ENCODE data around the gene ANKS4B.
"Not testable (repeated sequence)": the region's sequence is repeated elsewhere in the genome, so short reads cannot be mapped to it uniquely, and the experiment has no call there.

Gene ANKS4B, protein sequence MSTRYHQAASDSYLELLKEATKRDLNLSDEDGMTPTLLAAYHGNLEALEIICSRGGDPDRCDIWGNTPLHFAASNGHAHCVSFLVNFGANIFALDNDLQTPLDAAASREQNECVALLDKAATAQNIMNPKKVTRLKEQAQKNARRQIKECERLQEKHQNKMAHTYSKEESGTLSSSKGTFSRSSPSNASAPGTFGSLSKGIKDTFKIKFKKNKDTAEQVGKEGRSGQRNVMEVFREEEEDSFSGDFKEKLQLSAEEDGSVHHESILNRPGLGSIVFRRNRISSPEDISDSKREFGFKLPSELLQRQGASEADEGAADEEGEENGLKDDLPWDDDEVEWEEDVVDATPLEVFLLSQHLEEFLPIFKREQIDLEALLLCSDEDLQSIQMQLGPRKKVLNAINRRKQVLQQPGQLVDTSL

DNA sequence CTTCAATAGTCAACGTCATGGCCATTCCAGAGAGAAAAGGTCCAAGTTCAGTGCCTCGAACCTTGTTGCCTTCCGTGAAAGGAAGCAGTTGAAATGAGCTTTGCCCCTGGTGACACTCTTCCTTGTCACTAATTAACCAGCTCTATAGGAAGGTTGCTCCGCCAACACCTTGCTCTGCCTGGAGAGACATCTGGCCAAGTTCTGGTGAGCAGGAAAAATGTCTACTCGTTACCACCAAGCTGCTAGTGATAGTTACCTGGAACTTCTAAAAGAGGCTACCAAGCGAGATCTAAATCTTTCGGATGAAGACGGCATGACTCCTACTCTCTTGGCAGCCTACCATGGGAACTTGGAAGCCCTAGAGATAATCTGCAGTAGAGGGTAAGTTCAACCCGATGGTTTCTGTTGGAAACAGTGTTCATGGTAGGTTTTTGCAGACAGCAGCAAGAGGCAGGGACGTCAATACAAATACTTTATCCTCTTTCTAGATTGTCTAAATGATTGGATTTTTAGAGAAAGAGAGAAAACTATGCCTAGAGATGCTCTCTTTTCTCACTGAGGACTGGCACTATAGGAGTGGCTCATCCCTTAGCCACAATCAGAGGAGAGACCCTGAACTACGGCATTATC, at the start of gene ANKS4B:
ANKS4B (plus strand) TSS at position 179 of the 630 bp plus-strand sequence; CDS start at position 218, 39 bp downstream.
- DNase-seq (ENCODE audit: low spot score) = no peak

DNA sequence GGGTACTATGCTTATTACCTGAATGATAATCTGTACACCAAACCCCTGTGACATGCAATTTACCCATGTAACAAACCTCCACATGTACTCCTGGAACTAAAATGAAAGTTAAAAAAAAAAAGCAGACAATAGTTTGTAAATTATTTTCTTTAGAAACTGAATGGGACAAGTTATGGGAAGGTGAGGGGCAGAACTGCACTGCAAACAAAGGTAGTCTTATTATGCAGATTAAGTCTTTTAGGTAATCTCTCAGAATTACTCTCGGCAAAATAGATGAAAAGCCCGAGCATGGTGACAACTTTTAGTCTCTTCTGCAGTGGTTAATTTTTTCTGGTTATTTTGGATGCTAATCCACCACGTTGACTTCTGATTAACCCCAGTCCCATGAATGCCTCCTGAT, 49.5 kb upstream of the ANKS4B start:
- no peak for DNase-seq (ENCODE audit: low spot score)

DNA sequence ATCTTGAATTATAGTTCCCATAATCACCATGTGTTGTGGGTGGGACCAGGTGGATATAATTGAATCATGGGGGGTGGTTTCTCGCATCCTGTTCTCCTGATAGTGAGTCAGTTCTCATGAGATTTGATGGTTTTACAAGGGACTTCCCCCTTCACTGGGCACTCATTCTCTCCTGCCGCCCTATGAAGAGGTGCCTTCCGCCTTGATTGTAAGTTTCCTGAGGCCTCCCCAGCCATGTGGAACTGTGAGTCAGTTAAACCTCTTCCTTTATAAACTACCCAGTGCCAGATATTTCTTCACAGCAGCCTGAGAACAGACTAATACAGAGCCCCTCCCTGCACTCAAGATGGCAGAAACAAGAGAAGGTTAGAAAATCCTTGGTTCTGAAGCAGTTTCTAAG, 48.7 kb upstream of the ANKS4B start:
- no peak for DNase-seq (ENCODE audit: low spot score)

DNA sequence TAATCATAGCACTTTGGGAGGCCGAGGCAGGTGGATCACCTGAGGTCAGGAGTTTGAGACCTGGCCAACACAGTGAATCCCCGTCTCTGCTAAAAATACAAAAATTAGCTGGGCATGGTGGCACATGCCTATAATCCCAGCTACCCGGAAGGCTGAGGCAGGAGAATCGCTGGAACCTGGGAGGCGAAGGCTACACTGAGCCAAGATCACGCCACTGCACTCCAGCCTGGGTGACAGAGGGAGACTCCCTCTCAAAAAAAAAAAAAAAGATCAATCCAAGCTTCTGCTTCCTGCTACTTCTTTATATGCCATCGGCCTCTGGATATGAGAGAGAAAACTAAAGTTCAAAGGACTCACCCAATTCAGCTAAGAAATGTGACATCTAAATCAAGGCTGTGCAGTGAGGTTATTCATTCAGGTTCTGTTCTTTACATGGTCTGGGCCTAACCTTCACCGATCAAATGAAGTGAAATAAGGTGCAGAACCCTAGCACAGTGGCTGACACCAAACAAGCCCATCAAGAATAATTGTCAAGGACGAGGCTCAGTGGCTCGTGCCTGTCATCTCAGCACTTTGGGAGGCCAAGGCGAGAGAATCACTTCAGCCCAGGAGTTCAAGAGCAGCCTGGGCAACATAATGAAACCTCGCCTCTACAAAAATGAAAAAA, 47.7 kb upstream of the ANKS4B start:
- no peak for DNase-seq (ENCODE audit: low spot score)

DNA sequence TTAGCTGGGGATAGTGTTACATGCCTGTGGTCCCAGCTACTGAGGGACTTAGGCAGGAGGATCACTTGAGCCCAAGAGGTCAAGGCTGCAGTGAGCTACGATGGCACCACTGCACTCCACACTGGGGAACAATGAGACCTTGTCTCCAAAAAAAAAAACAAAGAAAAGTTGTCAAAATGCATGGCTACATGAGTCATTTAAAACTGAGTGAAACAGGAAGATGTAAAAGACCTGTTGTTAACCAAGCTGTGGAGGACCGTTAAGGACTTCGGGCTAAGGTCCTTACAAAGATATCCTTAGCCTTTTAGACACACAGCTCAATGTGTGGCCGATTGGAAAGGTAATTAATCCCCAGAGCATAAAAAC, 47.2 kb upstream of the ANKS4B start:
- DNase-seq (ENCODE audit: low spot score) = peak; percentile 28

DNA sequence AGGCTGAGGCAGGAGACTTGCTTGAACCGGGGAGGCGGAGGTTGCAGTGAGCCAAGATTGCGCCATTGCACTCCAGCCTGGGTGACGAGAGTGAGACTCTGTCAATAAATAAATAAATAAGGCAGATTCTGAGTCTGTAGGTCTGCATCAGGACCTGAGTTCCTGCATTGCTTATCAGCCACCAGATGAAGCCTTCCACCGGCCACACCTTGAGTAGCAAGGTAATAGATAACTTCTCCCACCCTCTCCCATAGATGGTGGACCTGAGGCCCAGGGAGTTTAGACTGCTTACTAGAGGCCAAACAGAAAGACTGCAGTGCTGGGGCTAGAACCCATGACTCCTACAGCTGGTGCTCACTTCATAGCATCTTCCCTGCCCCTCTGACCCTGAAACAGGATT, 44.2 kb upstream of the ANKS4B start:
- DNase-seq (ENCODE audit: low spot score) = no peak

DNA sequence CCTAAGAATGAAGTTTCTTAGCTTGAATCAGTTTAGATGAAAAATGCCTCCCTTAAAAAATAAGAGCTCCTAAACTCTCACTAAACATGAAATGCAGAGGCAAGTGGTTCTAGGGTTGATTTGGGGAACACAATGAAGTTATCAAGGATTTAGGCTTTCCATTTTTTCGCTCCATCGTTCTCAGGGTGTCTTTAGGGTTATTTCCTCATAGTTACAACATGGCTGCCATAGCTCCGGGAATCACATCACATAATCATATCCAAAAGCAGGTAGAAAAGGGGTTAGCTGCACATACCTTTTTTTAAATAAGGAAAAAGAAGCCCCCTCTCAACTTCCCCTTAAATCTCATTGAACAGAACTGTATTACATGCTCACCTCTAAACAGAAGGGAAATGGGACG, 43.5 kb upstream of the ANKS4B start:
- no peak for DNase-seq (ENCODE audit: low spot score)

DNA sequence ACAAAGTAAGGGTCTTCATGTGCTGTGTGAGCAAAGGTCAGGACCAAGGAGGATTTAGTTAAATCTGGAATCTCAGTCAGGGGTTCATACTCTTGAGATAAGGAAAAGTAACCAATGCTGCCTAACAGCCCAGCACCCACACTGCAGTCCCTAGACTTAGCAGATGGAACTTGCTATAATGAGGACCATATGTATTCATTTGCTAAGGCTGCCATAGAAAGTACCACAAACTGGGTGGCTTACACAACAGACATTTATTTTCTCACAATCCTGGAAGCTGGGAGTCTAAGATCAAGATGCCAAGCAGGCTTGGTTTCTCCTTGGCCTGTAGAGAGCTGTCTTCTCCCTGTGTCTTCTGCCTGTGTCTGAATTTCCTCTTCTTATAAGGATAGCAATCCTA, 42.9 kb upstream of the ANKS4B start:
- no peak for DNase-seq (ENCODE audit: low spot score)

DNA sequence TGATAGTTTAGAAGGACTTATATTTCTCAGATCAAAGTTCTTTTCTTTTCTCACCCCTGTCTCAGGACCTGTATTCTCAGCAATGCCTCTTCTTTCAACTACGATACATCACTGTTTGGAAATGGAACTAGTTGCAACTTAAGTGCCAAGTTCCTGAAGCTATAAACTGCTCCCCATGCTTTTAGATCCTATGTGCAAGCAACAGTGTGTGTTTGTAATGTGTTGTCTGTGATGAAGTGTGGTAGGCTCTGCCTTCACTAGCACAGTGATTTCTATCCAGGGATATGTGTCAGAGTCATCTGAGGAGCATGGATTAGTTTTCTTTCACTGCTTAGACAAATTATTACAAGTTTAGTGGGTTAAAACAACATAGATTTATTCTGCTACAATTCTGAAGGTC, 40.5 kb upstream of the ANKS4B start:
- DNase-seq (ENCODE audit: low spot score) = no peak

DNA sequence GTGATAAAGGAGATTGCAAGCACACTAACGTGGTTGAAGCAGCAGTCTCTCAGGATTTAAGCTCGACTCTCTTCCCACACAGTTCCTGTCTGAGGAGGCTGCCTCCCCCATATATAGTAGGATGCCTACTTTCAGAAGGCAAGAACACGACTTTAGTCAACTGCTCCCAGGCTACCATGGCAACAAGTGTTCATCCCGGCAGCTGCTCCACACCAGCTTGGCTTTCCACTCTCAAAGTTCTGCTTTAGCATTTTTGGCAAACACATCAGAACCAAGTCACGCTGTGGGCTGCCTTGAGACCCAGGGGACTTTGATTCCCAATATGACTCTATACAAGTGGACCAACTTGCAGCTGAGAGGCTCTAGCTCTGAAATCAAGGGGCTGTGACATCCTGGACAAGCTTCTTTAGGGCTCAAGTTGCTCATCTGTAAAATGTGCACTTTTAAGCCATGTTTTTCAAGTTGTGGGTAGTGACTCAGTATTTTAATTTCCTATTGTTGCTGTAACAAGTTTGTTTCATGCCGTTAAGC, 38.7 kb upstream of the ANKS4B start:
- DNase-seq (ENCODE audit: low spot score) = no peak

DNA sequence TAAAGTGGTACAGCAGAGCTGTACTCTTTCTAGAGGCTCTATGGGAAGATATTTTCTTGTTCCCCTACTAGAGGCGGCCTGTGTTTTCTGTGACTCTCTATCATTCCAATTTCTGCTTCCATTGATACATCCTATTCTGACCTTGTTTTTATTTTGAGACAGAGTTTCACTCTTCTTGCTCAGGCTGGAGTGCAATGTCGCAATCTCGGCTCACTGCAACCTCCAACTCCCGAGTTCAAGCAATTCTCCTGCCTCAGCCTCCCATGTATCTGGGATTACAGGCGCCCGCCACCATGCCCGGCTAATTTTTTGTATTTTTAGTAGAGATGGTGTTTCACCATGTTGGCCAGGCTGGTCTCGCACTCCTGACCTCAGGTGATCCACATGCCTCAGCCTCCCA, 38.2 kb upstream of the ANKS4B start:
- not testable (repeated sequence) for DNase-seq (ENCODE audit: low spot score)

DNA sequence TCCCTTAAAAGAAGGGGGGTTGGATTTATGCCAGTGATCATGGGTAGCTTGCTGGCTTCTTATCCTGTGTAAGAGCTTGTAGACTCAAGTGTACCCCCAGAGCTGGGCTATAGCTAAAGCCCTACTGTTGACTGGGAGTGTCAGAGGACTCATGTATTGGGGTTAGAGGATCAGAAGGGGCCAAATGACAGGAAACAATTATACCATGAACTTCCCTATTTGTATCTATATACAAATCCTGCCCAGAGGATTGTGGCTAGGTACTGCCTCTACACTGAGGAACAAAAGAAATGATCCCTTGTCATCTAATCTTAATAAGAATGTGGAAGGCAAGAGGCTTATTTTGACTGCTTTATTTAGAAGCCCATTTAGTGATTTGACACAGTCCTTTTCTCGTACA, 36.4 kb upstream of the ANKS4B start:
- no peak for DNase-seq (ENCODE audit: low spot score)

DNA sequence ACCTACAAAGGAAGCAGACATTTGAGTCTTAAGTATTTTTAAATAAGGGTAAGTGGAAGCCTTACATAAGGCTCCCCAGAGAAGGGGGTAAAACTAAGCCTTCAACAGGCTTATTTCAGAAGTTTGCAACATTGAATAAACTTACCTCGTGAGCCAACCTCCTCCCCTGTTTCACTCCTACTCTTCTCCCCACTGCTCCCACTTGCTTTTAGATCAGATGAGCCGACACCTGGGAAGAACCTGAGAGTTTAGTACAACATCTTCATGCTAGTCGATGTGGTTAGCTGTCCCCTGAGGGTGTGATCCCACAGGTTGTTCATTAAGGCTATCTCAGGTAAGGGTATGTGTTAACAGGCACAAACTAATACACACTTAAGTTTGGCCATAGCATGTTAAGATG, 35.9 kb upstream of the ANKS4B start:
- no peak for DNase-seq (ENCODE audit: low spot score)

DNA sequence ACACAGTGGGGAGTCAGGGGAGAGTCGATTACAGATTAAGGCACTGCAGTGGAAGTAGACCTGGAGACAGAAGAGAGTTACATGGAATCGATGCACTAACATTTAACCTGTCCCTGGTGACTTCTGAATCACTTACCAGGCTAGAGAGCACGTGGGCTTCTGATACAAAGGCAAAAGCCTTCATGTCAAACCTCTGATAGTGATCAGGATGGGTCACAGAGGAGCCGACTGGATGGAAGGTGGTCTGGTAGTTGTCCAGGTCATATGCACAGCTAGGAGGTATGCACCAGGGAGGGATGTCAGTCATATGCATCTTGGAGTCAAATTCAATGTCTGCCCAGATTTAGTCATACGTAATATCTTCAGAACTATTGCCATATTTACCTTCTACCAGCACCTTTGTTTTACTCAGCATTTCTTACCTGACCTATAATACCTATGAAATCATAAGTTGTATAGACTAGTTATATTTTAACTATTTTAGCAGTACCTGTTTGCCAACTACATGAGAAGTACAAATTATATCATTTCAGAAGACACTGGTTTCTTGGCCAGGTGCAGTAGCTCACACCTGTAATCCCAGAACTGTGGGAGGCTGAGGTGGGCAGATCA, 33.8 kb upstream of the ANKS4B start:
- no peak for DNase-seq (ENCODE audit: low spot score)

DNA sequence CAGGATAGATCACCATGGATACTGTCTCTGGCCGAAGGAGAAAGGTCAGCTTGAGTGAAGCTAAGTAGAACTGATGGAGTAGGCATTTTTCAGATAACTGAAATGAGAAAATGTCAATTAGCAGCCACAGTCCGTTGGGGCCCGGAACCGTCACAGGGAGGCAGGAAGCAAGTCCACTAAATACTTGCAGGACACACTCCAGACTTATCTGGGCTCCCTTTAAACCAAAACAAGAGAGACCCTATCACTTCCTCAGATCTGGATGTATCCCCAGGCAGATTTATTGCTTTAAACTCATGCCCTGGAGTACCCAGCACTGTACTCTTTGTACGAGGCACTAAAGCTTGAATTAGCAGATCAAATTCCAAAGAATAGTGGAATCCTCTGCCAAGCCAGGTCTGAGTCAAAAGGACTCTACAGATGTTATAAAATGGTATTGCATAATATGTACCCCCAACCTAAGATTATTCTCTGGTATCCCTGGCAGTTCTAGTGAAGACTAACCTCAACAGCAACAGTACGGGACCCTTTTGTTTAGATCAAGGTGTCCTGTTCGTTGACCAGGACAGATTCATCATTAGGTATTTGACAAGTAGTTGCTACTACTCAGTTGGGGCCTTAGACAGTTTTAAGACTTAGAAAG, 30.2 kb upstream of the ANKS4B start:
- DNase-seq (ENCODE audit: low spot score) = no peak

DNA sequence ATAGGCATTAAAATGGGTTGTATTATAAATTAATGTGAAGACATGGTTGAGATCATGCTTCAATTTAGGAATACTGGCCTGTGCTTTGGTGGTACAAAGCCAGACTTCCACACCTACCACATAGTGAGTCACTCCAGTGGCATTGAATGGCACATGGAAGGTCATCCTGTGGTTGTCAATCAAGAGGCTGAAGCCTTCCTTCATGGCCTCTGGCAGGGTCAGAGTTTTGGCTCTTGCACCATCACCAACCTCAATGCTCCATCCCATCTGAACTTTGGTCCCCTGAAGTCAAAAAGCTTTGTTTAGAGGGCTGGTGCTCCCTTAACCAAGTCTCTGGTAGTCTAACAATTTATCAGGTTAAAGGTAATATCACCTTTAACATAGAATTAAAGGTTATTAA, 28.2 kb upstream of the ANKS4B start:
- DNase-seq (ENCODE audit: low spot score) = no peak

DNA sequence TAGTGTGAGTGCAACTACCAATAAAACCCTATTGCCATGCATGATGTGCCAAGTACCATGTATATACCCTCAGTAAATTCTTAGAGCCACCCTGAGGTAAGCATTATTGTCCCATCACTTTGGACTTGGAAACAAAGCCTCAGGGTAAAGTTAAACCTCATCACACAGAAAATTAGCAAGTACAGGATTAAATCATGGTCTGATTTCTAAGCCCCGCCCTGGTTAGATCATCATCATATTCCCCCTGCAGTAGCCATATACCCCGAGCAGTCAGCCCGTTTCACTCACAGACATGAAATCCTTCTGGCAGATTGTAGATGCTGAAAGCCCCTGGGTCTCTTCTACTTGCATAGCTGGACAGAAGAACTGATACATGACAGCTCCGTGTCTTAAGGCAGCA, 26.9 kb upstream of the ANKS4B start:
- DNase-seq (ENCODE audit: low spot score) = no peak

DNA sequence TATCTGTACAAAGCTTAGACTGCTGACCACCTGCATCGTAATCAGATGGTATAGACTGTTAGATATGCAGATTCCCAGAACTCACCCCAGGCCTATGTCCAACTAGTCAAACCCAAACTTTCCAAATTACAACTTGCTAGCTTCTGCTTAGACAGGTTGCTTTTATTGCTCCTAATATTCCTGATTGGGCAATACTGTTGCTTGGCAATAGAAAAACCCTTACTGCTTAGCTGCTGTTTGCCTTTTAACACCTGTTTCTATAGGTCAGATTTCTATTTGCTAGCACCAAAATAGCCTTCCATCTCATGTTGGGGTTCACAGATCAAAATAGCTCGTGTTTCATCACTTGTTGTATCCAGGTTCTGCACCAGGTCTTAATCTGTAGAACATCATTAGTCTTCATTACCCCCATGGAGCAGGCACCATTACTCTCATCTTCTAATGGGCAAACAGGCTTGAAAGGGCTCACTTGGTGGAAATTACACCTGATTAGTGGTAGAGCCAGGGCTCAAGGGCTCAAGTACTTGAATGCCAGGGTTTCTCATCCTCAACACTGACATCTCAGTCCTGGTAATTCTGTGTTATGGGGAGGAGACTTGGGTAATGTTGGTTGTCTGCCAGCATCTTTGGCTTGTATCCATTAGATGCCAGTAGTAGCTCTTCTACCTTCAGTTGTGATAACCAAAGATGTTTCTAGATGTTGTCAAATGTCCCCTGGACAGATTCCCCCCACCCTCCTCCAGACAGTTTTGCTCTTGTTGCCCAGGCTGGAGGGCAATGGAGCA, 24.9 kb upstream of the ANKS4B start:
- no peak for DNase-seq (ENCODE audit: low spot score)

DNA sequence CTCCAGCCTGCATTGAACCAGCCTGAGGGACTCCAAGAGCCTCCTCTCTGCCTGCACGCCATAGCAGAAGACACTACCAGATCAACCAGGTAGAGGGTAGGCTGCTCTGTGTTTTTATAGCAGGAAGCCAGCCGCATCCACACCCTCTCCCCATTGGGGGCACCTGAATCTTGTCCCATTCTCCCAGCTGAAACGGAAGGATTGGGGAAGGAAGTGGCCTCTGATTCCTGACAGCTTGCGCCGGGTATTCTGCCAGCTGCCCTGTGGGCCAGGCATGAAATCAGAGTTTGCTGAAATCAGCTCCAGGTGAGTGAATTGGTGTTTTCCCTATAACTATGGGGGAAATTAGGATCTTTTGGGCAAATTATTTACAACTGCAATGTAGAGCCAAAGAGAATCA, 22.0 kb upstream of the ANKS4B start, which contains the start of gene ZP2:
ZP2 (minus strand) TSS at position 89 of the 400 bp plus-strand sequence; CDS start at position 62, 27 bp downstream.
- DNase-seq (ENCODE audit: low spot score) = no peak

DNA sequence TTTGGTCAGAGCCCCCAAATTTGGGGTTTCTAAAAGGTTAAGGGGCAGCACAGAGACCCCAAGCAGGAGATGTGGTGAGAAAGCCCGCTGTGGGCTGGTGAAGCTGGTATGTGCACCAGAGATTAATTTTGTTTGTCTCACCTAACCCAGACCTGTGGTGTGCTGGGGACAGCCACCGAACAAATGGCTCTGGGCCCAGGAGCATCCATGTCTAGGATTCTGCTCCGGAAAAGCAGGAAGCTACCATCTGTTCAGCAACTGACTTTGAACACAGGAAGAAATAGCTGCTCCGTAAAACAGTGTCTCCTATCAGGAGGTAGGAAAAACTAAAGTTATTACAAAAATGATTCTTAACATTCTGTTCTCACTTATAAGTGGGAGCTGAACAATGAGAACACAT, 19.4 kb upstream of the ANKS4B start:
- DNase-seq (ENCODE audit: low spot score) = no peak

DNA sequence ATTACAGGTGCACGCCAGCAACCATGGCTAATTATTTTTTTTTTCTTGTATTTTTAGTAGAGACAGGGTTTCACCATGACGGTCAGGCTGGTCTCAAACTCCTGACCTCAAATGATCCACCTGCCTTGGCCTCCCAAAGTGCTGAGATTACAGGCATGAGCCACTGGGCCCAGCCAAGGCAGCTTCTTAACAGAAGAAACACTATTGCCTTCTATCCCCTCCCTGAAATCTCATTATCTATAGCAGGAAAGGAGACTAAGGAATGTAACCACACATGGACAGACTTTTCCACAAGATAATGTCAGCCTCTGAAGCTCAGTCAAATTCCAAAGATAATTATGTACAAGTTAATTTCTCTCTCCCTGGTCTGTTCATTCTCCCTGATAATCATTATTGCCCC, 16.4 kb upstream of the ANKS4B start:
- no peak for DNase-seq (ENCODE audit: low spot score)

All from pons (tissue), 1 donor.